ENCODE data around the gene EDDM3A.
"Not testable (repeated sequence)": the region's sequence is repeated elsewhere in the genome, so short reads cannot be mapped to it uniquely, and the experiment has no call there.

Gene EDDM3A

GRCh38 chr14:20745571-20746358 is at the start of gene EDDM3A:
TSS of gene EDDM3A (plus strand) at chr14:20745887. CDS start at chr14:20747581, 1,694 bp downstream.
- no peak for TF ChIP-seq CTCF (IDR thresholded peaks at IDR 0.05; ENCODE audit: control insufficient read depth, extremely low read depth, insufficient read depth)
- no peak within 1 kb of the TSS for H3K4me3 ChIP-seq (ENCODE audit: low read depth, low read length)
- DNase-seq (ENCODE audit: low read depth), result no peak

GRCh38 chr14:20696764-20697163 is 48.9 kb upstream of the EDDM3A start:
- no peak for TF ChIP-seq CTCF (IDR thresholded peaks at IDR 0.05; ENCODE audit: control insufficient read depth, extremely low read depth, insufficient read depth)

GRCh38 chr14:20697273-20698017 is 48.2 kb upstream of the EDDM3A start:
- H3K4me3 ChIP-seq (ENCODE audit: low read depth, low read length), result no peak overlapping the region
- peak; percentile 27 for DNase-seq (ENCODE audit: low read depth)
- TF ChIP-seq CTCF (IDR thresholded peaks at IDR 0.05; ENCODE audit: control insufficient read depth, extremely low read depth, insufficient read depth), result peak; percentile 88

More at GRCh38 chr14:20696764-20697163, 48.9 kb upstream of the EDDM3A start:
- DNase-seq (ENCODE audit: low read depth), result no peak
- H3K4me3 ChIP-seq (ENCODE audit: low read depth, low read length), result no peak overlapping the region

GRCh38 chr14:20698018-20698329 is 47.7 kb upstream of the EDDM3A start:
- no peak for DNase-seq (ENCODE audit: low read depth)
- TF ChIP-seq CTCF (IDR thresholded peaks at IDR 0.05; ENCODE audit: control insufficient read depth, extremely low read depth, insufficient read depth), result no peak
- no peak overlapping the region for H3K4me3 ChIP-seq (ENCODE audit: low read depth, low read length)

- no peak overlapping the region for H3K4me3 ChIP-seq (ENCODE audit: low read depth, low read length)
- DNase-seq (ENCODE audit: low read depth), result no peak
- TF ChIP-seq CTCF (IDR thresholded peaks at IDR 0.05; ENCODE audit: control insufficient read depth, extremely low read depth, insufficient read depth), result no peak
Observed at GRCh38 chr14:20698934-20699333, 46.8 kb upstream of the EDDM3A start.

- no peak for TF ChIP-seq CTCF (IDR thresholded peaks at IDR 0.05; ENCODE audit: control insufficient read depth, extremely low read depth, insufficient read depth)
- DNase-seq (ENCODE audit: low read depth), result no peak
- no peak overlapping the region for H3K4me3 ChIP-seq (ENCODE audit: low read depth, low read length)
Observed at GRCh38 chr14:20699931-20700330, 45.8 kb upstream of the EDDM3A start.

GRCh38 chr14:20700965-20701364 is 44.7 kb upstream of the EDDM3A start:
- not testable (repeated sequence) for DNase-seq (ENCODE audit: low read depth)

More at GRCh38 chr14:20700965-20701364, 44.7 kb upstream of the EDDM3A start:
- not testable (repeated sequence) for H3K4me3 ChIP-seq (ENCODE audit: low read depth, low read length)
